Fibroblast of lung (primary cell): ENCODE data around the gene TTL.

Experiments used
- CTCF ChIP-seq, 2 donors: IDR thresholded peaks in 1 of 2; conservative IDR thresholded peaks in 1 of 2; 1 replicate in 1 of 2; 2 replicates in 1 of 2; pipeline ENCODE4 v1.5.1; 2011 to 2012; ENCODE audit warnings: low read length in 2 of 2, control low read depth in 1 of 2, inconsistent platforms in 1 of 2, low read depth in 1 of 2, mild to moderate bottlenecking in 1 of 2
- EZH2 ChIP-seq: IDR thresholded peaks from 2 replicates; pipeline ENCODE4 v1.5.1; 2012; ENCODE audit warnings: low read length, control low read depth, mild to moderate bottlenecking; ENCODE audit errors: missing control alignments

DNA sequence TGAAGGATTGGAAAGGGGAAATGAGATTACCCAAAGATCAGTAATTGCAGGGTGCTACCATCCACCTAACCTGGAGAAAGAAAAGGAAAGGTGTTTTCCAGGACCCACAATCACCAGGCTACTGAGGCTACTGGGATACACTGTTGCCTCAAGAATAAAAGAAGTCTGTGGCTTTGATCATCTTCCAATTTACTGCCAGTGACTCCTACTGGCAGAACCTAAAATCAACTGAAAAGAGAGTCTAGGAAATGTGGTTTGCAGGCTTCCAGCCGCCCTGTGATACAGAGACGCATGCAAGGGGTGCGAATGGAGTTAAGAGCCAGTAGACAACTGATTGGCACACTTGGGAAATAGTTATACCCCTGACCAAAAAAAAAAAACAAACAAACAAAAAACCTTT lies 16.6 kb upstream of the TTL start:
- TF ChIP-seq EZH2, result no peak
- TF ChIP-seq CTCF (conservative IDR thresholded peaks at IDR 0.05 in 1 of 2, IDR thresholded peaks at IDR 0.05 in 1 of 2; ENCODE audit: low read depth in 1 of 2, low read length in 2 of 2), result peak; percentile 35 to 42
